Esophagus muscularis mucosa (tissue), 4 donors: ENCODE measurements around the gene ZPR1.

Source experiments
- EP300 ChIP-seq: sonication (generic); formaldehyde crosslinking; IDR thresholded peaks from one replicate; pipeline ENCODE4 v1.6.1; 2017; ENCODE audit warnings: antibody characterized with exemption
- POLR2A ChIP-seq: fragments of 450-650 bp; IDR thresholded peaks from one replicate; pipeline ENCODE4 v1.6.1; 2017; ENCODE audit warnings: antibody characterized with exemption, moderate library complexity, mild to moderate bottlenecking, low read depth
- POLR2AphosphoS5 ChIP-seq, 2 donors: sonication (generic); formaldehyde crosslinking; IDR thresholded peaks; one replicate each; pipeline ENCODE4 v1.6.1; 2017; ENCODE audit warnings: antibody characterized with exemption in 2 of 2
- TF ChIP-seq, protein P1 (sequence below), 3 experiments: fragments of 200-600 bp in 2 of 3; fragments of 450-650 bp in 1 of 3; sonication (generic) in 2 of 3; IDR thresholded peaks; one replicate each; pipeline ENCODE4 v1.5.1; 2017 to 2019; ENCODE audit warnings: antibody characterized with exemption in 3 of 3, mild to moderate bottlenecking in 2 of 3, moderate library complexity in 1 of 3

DNA sequence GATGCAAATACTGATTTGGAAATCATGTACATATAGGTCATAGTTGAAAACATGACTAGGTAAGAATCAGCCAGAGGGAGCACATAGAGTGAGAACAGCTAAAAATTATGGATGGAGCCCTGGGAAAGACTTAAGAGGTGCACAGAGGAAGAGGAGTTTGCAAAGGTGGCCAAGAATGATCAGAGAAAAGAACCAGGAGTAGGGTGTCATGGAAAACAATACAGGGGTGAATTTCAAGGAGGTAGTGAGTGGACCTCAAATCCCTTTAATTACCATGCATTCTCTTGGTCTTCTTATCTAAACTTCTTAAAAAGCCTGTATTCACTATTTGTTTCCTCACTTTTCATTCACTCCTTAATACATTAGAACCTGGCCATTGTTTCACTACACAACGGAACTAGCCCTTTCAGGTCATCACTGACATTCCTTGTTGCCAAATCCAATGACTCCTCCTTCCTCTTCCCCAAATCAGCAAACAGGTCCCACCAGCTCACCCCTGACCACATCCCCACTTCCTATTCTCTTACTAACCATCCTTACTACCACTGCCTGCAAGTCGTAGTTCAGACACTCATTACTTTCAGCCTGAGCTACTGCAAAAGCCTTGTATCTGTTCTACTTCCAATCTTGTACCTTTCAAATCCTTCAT is 37.6 kb downstream of the ZPR1 start:
- TF ChIP-seq, protein P1, sequence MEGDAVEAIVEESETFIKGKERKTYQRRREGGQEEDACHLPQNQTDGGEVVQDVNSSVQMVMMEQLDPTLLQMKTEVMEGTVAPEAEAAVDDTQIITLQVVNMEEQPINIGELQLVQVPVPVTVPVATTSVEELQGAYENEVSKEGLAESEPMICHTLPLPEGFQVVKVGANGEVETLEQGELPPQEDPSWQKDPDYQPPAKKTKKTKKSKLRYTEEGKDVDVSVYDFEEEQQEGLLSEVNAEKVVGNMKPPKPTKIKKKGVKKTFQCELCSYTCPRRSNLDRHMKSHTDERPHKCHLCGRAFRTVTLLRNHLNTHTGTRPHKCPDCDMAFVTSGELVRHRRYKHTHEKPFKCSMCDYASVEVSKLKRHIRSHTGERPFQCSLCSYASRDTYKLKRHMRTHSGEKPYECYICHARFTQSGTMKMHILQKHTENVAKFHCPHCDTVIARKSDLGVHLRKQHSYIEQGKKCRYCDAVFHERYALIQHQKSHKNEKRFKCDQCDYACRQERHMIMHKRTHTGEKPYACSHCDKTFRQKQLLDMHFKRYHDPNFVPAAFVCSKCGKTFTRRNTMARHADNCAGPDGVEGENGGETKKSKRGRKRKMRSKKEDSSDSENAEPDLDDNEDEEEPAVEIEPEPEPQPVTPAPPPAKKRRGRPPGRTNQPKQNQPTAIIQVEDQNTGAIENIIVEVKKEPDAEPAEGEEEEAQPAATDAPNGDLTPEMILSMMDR (IDR thresholded peaks at IDR 0.05): no peak
- TF ChIP-seq POLR2A (no peak), POLR2AphosphoS5 (IDR thresholded peaks at IDR 0.05) (no peak), EP300 (no peak)
